CD4-positive, alpha-beta T cell (primary cell): ENCODE results near the gene ARHGAP10. TPM values are rescaled to one million over a fixed set of nuclear protein-coding genes. Genes with fewer than 3 reads are reported as not detected.
A peak's percentile ranks its signal among the peaks of the same experiment; 100 is the strongest.

Source experiments
- ATAC-seq: fragments of 200-7000 bp; cut with Tn5 transposase; one replicate; pipeline ENCODE4 v1.10.0; 2022; ENCODE audit warnings: mild to moderate bottlenecking; ENCODE audit not compliant: poor library complexity
- CTCF ChIA-PET: fragments of 350-600 bp; sonication (Branson Sonifier 250); formaldehyde crosslinking; loops from one replicate; lab custom pipeline; 2021; ENCODE audit warnings: antibody characterized with exemption, inconsistent platforms; lab: Charles Lee
- POLR2A ChIA-PET: fragments of 350-600 bp; sonication (Branson Sonifier 250); formaldehyde crosslinking; loops from one replicate; lab custom pipeline; 2021; ENCODE audit warnings: antibody characterized with exemption, inconsistent platforms; lab: Charles Lee
- DNase-seq, 14 experiments: peaks; one replicate each; pipeline ENCODE4 v3.0.0-alpha.2; 2013 to 2020; ENCODE audit warnings: mixed read lengths in 2 of 14
- H3K27ac ChIP-seq, 2 donors: one replicate each; pipeline versions ENCODE4 v1.5.1 to v1.7.0; 2013; ENCODE audit warnings: low read length in 2 of 2, low read depth in 1 of 2, mild to moderate bottlenecking in 1 of 2
- H3K27me3 ChIP-seq, 2 experiments: 1 replicate in 1 of 2; 2 replicates in 1 of 2; pipeline versions ENCODE4 v1.6.1 to v1.7.0; 2013; ENCODE audit warnings: low read length in 2 of 2, control low read depth in 1 of 2, mild to moderate bottlenecking in 1 of 2, moderate library complexity in 1 of 2; ENCODE audit not compliant: insufficient read depth in 2 of 2, control insufficient read depth in 1 of 2
- H3K36me3 ChIP-seq: one replicate; pipeline ENCODE4 v1.6.1; 2013; ENCODE audit warnings: low read length, control low read depth; ENCODE audit not compliant: insufficient read depth
- H3K4me1 ChIP-seq: one replicate; pipeline ENCODE4 v1.6.1; 2013; ENCODE audit warnings: low read length, control low read depth; ENCODE audit not compliant: insufficient read depth
- H3K4me3 ChIP-seq: one replicate; pipeline ENCODE4 v1.5.1; 2013; ENCODE audit warnings: mild to moderate bottlenecking, low read length, moderate library complexity
- H3K9me3 ChIP-seq, 2 experiments: 1 replicate in 1 of 2; 2 replicates in 1 of 2; pipeline versions ENCODE4 v1.6.1 to v1.7.0; 2013; ENCODE audit warnings: low read length in 2 of 2, mild to moderate bottlenecking in 2 of 2, control low read depth in 1 of 2, moderate library complexity in 1 of 2; ENCODE audit not compliant: control insufficient read depth in 1 of 2, insufficient read depth in 1 of 2
- H3K27ac Mint-ChIP-seq: one replicate; pipeline ENCODE4 v1.8.0; 2020; ENCODE audit warnings: mixed read lengths
- H3K27me3 Mint-ChIP-seq: one replicate; pipeline ENCODE4 v1.8.0; 2021; ENCODE audit warnings: mixed read lengths
- H3K36me3 Mint-ChIP-seq: one replicate; pipeline ENCODE4 v1.8.0; 2021; ENCODE audit warnings: low read depth, mixed read lengths
- H3K4me1 Mint-ChIP-seq: one replicate; pipeline ENCODE4 v1.8.0; 2021; ENCODE audit warnings: low read depth, mixed read lengths
- H3K4me3 Mint-ChIP-seq: one replicate; pipeline ENCODE4 v1.8.0; 2020; ENCODE audit warnings: mild to moderate bottlenecking, mixed read lengths
- H3K9me3 Mint-ChIP-seq: one replicate; pipeline ENCODE4 v1.8.0; 2020; ENCODE audit warnings: mixed read lengths
- intact Hi-C, 2 experiments: fragments of 100-400 bp; cut with DNase I in 1 of 2; cut with micrococcal nuclease in 1 of 2; formaldehyde crosslinking; loops; one replicate each; pipeline versions ENCODE4 v1.15.1 to v1.9.0; 2023 to 2025; cut with DNase I, micrococcal nuclease
- total RNA-seq, 174 experiments: library from RNA in 2 of 174; stranded (reverse) in 2 of 174; gene quantifications; one replicate each; pipeline ENCODE4 v1.2.3 and lab custom pipeline; 2021 to 2026
- TF ChIP-seq, protein P1 (sequence below): fragments of 200-600 bp; IDR thresholded peaks from one replicate; pipeline ENCODE4 v1.8.0; 2022; ENCODE audit warnings: antibody characterized with exemption, mild to moderate bottlenecking

Gene ARHGAP10
- total RNA-seq, 2 experiments from 2014 or later: 5.6 to 5.7 TPM

DNA sequence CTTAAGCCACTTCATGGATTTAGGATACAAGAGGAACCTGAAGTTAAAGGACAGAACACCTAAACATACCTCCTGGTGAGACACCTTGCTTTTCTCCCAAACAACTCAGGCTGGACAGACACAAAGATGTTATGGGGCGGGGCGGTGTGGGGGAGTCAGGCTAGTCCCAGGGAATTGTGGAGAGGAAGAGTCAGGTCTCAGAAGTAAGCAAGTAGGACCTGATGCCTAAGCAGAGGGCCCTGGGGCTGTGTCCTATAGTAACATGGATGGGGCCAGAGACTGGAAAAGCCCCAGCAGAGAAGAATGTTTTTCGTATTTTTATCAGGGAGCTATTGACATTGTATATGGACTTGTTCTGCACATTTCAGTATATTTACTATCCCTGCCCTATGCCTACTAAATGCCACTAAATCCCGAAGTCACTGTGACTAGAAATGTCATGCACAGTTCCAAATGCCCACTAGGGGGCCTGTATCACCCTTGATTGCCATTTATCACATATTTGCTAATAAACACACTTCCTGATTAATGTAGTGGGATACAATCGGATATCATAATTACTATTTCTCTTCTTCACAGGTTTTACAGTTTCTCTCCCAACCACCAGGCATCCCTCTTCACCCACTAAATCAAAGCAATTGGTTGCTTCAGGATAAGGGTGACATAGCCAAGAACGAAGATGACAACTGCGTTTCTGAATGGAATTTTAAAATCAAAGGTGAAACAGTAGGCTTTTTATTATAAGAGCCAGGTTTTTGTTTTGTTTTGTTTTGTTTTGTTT lies 23.8 kb upstream of the ARHGAP10 start:
- DNase-seq (peak; percentile 23 to 77 (median 40)), ATAC-seq (peak; percentile 71)
- Histone ChIP-seq H3K36me3 (no peaks in the 10 kb centered on the region), H3K27ac (no peak overlapping the region), H3K4me1 (no peaks in the 10 kb centered on the region), H3K9me3 (no peaks in the 10 kb centered on the region), H3K4me3 (no peak overlapping the region), H3K27me3 (no peaks in the 10 kb centered on the region)
- intact Hi-C loops: loop anchor here (1.0 to 2.0 kb wide), 2 partner anchors 21 to 158 kb away; no protein-coding TSS in a partner anchor
- no peaks in the 10 kb centered on the region for H3K36me3 Mint-ChIP-seq
- H3K9me3 Mint-ChIP-seq: no peaks in the 10 kb centered on the region
- H3K4me3 Mint-ChIP-seq: no peak overlapping the region
- TF ChIP-seq, protein P1, sequence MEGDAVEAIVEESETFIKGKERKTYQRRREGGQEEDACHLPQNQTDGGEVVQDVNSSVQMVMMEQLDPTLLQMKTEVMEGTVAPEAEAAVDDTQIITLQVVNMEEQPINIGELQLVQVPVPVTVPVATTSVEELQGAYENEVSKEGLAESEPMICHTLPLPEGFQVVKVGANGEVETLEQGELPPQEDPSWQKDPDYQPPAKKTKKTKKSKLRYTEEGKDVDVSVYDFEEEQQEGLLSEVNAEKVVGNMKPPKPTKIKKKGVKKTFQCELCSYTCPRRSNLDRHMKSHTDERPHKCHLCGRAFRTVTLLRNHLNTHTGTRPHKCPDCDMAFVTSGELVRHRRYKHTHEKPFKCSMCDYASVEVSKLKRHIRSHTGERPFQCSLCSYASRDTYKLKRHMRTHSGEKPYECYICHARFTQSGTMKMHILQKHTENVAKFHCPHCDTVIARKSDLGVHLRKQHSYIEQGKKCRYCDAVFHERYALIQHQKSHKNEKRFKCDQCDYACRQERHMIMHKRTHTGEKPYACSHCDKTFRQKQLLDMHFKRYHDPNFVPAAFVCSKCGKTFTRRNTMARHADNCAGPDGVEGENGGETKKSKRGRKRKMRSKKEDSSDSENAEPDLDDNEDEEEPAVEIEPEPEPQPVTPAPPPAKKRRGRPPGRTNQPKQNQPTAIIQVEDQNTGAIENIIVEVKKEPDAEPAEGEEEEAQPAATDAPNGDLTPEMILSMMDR: peak; percentile 97
- H3K4me1 Mint-ChIP-seq: no peaks in the 10 kb centered on the region
- POLR2A ChIA-PET: no interaction called here
- no peak overlapping the region for H3K27ac Mint-ChIP-seq
- CTCF ChIA-PET: interaction anchor here (1.3 to 6.4 kb wide), 2 partner anchors 155 to 158 kb away, joined by 4 to 37 read pairs; no protein-coding TSS in a partner anchor
- H3K27me3 Mint-ChIP-seq: no peaks in the 10 kb centered on the region

GRCh38 chr4:147709999-147710398 lies 21.9 kb upstream of the ARHGAP10 start:
- ChIA-PET POLR2A (interaction anchor here (0.9 to 1.4 kb wide), 3 partner anchors 17 to 157 kb away, joined by 3 read pairs; no protein-coding TSS in a partner anchor), CTCF (interaction anchor here (0.7 to 6.4 kb wide), 2 partner anchors 20 to 156 kb away, joined by 4 to 37 read pairs; no protein-coding TSS in a partner anchor)
- Mint-ChIP-seq H3K9me3 (no peaks in the 10 kb centered on the region), H3K27me3 (no peaks in the 10 kb centered on the region), H3K27ac (no peak overlapping the region), H3K4me1 (no peaks in the 10 kb centered on the region), H3K36me3 (no peaks in the 10 kb centered on the region), H3K4me3 (no peak overlapping the region)
- intact Hi-C loops: loop anchor here in 1 of 2 experiments (2.0 kb wide), 1 partner anchor 19 kb away; no protein-coding TSS in a partner anchor
- no peaks in the 10 kb centered on the region for H3K36me3 ChIP-seq
- H3K27ac ChIP-seq: no peak overlapping the region
- no peaks in the 10 kb centered on the region for H3K27me3 ChIP-seq
- no peaks in the 10 kb centered on the region for H3K4me1 ChIP-seq
- no peaks in the 10 kb centered on the region for H3K9me3 ChIP-seq
- TF ChIP-seq, protein P1: no peak
- no peak overlapping the region for H3K4me3 ChIP-seq
- DNase-seq (no peak), ATAC-seq (no peak)

- H3K4me3 ChIP-seq: no peak overlapping the region
- no peak overlapping the region for H3K27ac ChIP-seq
- DNase-seq (no peak), ATAC-seq (no peak)
- no peaks in the 10 kb centered on the region for H3K4me1 Mint-ChIP-seq
- H3K27me3 Mint-ChIP-seq: no peaks in the 10 kb centered on the region
- ChIA-PET CTCF (no interaction called here), POLR2A (no interaction called here)
- intact Hi-C loops: no loop called here
- no peak overlapping the region for H3K27ac Mint-ChIP-seq
- no peak overlapping the region for H3K4me3 Mint-ChIP-seq
- H3K4me1 ChIP-seq: no peaks in the 10 kb centered on the region
- H3K9me3 Mint-ChIP-seq: no peaks in the 10 kb centered on the region
- H3K36me3 ChIP-seq: no peaks in the 10 kb centered on the region
- no peaks in the 10 kb centered on the region for H3K9me3 ChIP-seq
- H3K36me3 Mint-ChIP-seq: no peaks in the 10 kb centered on the region
- no peaks in the 10 kb centered on the region for H3K27me3 ChIP-seq
- TF ChIP-seq, protein P1: no peak
These were observed 17.1 kb upstream of the ARHGAP10 start for GRCh38 chr4:147714575-147715401.
